Fibroblast of the aortic adventitia (primary cell): ENCODE measurements around the gene ALKBH4. TPM values are rescaled to one million over a fixed set of nuclear protein-coding genes. Genes with fewer than 3 reads are reported as not detected.

ENCODE experiments used
- DNase-seq: peaks from one replicate; pipeline ENCODE4 v3.0.0-alpha.2; 2010; ENCODE audit warnings: low read depth
- H3K4me3 ChIP-seq: 2 replicates; pipeline ENCODE4 v1.5.1; 2011; ENCODE audit warnings: low read depth, mild to moderate bottlenecking, control low read depth, low read length, moderate library complexity
- CTCF ChIP-seq: IDR thresholded peaks from 2 replicates; pipeline ENCODE4 v1.5.1; 2011; ENCODE audit warnings: mild to moderate bottlenecking, low read length, control low read depth, inconsistent platforms; ENCODE audit not compliant: insufficient read depth
- total RNA-seq: library from RNA; depleted of rRNA; stranded (reverse); fragments of >200 nt; gene quantifications from 2 replicates; pipeline ENCODE4 v1.2.3, GENCODE V29; 2012; ENCODE audit warnings: low replicate concordance

The ALKBH4 gene
- total RNA-seq, 1 donor: 8.0 TPM

- H3K4me3 ChIP-seq: no peak overlapping the region
- TF ChIP-seq CTCF: no peak
- DNase-seq: no peak
Measured at GRCh38 chr7:102446387-102447156, 18.1 kb downstream of the ALKBH4 start.

GRCh38 chr7:102445674-102446071 is 19.0 kb downstream of the ALKBH4 start:
- DNase-seq: no peak
- no peak overlapping the region for H3K4me3 ChIP-seq
- no peak for TF ChIP-seq CTCF

GRCh38 chr7:102444961-102445673 is 19.5 kb downstream of the ALKBH4 start:
- DNase-seq: no peak
- H3K4me3 ChIP-seq: no peak overlapping the region
- no peak for TF ChIP-seq CTCF

- no peak overlapping the region for H3K4me3 ChIP-seq
- DNase-seq: peak; percentile 55
- no peak for TF ChIP-seq CTCF
Measured at GRCh38 chr7:102439963-102440795, 24.5 kb downstream of the ALKBH4 start.

GRCh38 chr7:102436118-102436517 is 28.5 kb downstream of the ALKBH4 start:
- no peak for DNase-seq
- H3K4me3 ChIP-seq: no peak overlapping the region
- no peak for TF ChIP-seq CTCF

GRCh38 chr7:102434039-102434486 is 30.6 kb downstream of the ALKBH4 start:
- DNase-seq: peak; percentile 42
- no peak for TF ChIP-seq CTCF
- H3K4me3 ChIP-seq: peak overlapping the region; percentile 76
